Stimulated activated naive B cell treated with anti-CD40 and anti-IgM and Interleukin-4, amounts not matched to agents 10 μg/mL and 1 μg/mL and 100 μg/mL, for 72 hours (primary cell): Measurements from ENCODE around the gene PSMA2.
"Not testable (repeated sequence)": the region's sequence is repeated elsewhere in the genome, so short reads cannot be mapped to it uniquely, and the experiment has no call there.

ENCODE experiments used
- ATAC-seq, 2 donors: fragments of 150-1000 bp; cut with Tn5 transposase; replicated peaks; 2 replicates each; pipeline ENCODE4 v1.10.0; 2021; ENCODE audit warnings: moderate library complexity in 1 of 2
- DNase-seq: peaks from one replicate; pipeline ENCODE4 v3.0.0; 2021
- H3K27ac Mint-ChIP-seq: one replicate; pipeline ENCODE4 v1.8.0; 2022; ENCODE audit warnings: mild to moderate bottlenecking, mixed read lengths
- H3K27me3 Mint-ChIP-seq, 2 donors: one replicate each; pipeline ENCODE4 v1.8.0; 2022; ENCODE audit warnings: mixed read lengths in 2 of 2
- H3K36me3 Mint-ChIP-seq, 2 donors: one replicate each; pipeline ENCODE4 v1.8.0; 2022; ENCODE audit warnings: mixed read lengths in 2 of 2, mild to moderate bottlenecking in 1 of 2
- H3K4me1 Mint-ChIP-seq, 2 donors: one replicate each; pipeline ENCODE4 v1.8.0; 2022; ENCODE audit warnings: mixed read lengths in 2 of 2, mild to moderate bottlenecking in 1 of 2
- H3K4me3 Mint-ChIP-seq, 2 donors: one replicate each; pipeline ENCODE4 v1.8.0; 2022; ENCODE audit warnings: mild to moderate bottlenecking in 2 of 2, mixed read lengths in 2 of 2, moderate library complexity in 1 of 2
- H3K9me3 Mint-ChIP-seq, 2 donors: one replicate each; pipeline ENCODE4 v1.8.0; 2022; ENCODE audit warnings: mixed read lengths in 2 of 2, mild to moderate bottlenecking in 1 of 2

Gene PSMA2

GRCh38 chr7:42907316-42907715, 24.7 kb downstream of the PSMA2 start:
- Mint-ChIP-seq H3K4me3 (no peak overlapping the region), H3K27me3 (no peaks in the 10 kb centered on the region), H3K4me1 (peaks cover 12 to 35% of the 10 kb centered on the region in 2 donors), H3K9me3 (no peaks in the 10 kb centered on the region), H3K36me3 (peaks cover 3 to 13% of the 10 kb centered on the region in 2 donors), H3K27ac (no peak overlapping the region)
- DNase-seq (no peak), ATAC-seq (no peak)

- Mint-ChIP-seq H3K27ac (no peak overlapping the region), H3K4me3 (no peak overlapping the region), H3K36me3 (peaks cover 3 to 9% of the 10 kb centered on the region in 2 donors), H3K9me3 (no peaks in the 10 kb centered on the region), H3K4me1 (peaks cover 9 to 26% of the 10 kb centered on the region in 2 donors), H3K27me3 (no peaks in the 10 kb centered on the region)
- DNase-seq: no peak
- no peak for ATAC-seq
These were observed 25.8 kb downstream of the PSMA2 start for GRCh38 chr7:42906181-42906580.

DNA sequence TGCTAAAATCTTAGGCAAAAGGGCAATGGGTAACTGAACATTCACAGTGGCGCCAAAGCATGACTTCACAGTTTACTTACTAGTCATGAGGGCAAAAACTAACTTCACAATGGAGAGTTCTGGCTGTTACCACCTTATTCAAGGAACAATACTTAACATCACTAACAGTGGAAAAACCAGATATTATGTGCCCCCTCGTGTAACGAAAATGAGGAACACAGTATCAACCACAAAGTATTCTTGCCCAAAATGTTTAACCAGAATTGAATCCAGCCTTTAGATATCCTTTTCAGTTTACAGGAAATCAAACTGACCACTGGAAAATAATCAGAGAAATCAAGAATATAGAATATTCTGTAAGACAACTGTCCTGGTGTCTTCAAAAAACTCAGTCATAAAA, 29.6 kb downstream of the PSMA2 start:
- H3K36me3 Mint-ChIP-seq: no peaks in the 10 kb centered on the region
- no peak overlapping the region for H3K27ac Mint-ChIP-seq
- no peaks in the 10 kb centered on the region for H3K9me3 Mint-ChIP-seq
- DNase-seq (no peak), ATAC-seq (no peak)
- H3K4me1 Mint-ChIP-seq: peaks cover 1 to 8% of the 10 kb centered on the region in 2 donors
- no peak overlapping the region for H3K4me3 Mint-ChIP-seq
- H3K27me3 Mint-ChIP-seq: no peaks in the 10 kb centered on the region

GRCh38 chr7:42900842-42901241, 31.1 kb downstream of the PSMA2 start:
- Mint-ChIP-seq H3K36me3 (peaks cover 0 to 5% of the 10 kb centered on the region in 2 donors), H3K27me3 (peaks cover 0 to 4% of the 10 kb centered on the region in 2 donors), H3K4me1 (peaks cover 3 to 9% of the 10 kb centered on the region in 2 donors), H3K27ac (no peak overlapping the region), H3K4me3 (no peak overlapping the region), H3K9me3 (no peaks in the 10 kb centered on the region)
- DNase-seq (no peak), ATAC-seq (no peak)

GRCh38 chr7:42893346-42894240, 38.4 kb downstream of the PSMA2 start:
- Mint-ChIP-seq H3K4me1 (peaks cover 6 to 18% of the 10 kb centered on the region in 2 donors), H3K4me3 (no peak overlapping the region), H3K27me3 (peaks cover 0 to 5% of the 10 kb centered on the region in 2 donors), H3K36me3 (peaks cover 14 to 19% of the 10 kb centered on the region in 2 donors), H3K27ac (no peak overlapping the region), H3K9me3 (peaks cover 11 to 15% of the 10 kb centered on the region in 2 donors)
- DNase-seq (no peak), ATAC-seq (no peak)

DNA sequence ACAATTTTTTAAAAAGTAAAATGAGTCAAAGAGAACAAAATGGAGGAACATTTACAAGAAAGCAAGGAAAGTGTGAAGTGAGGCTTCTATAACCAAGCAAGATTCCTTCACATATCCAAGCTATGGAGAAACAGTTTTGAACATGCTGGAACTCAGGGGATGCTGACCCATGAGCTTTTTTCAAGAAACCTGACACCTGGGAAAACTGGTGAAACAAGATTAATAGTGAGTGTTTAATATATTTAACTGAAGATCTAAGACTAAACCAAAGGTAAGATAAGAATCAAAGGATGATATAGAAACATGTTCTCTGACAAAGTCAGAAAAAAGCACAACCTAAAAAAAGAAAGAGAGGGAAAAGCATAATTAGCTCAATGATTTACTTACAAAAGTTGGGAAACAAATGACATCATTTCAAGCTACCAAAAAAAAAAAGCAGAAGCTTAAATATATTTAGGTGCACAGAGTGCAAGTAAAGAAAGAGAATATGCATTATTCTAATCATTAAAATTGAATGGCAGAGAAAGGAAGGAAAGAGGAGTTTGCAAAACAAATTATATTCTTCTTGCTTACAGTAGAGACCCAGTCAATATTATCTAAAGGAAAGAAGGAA, 45.0 kb downstream of the PSMA2 start:
- H3K27ac Mint-ChIP-seq: no peak overlapping the region

DNA sequence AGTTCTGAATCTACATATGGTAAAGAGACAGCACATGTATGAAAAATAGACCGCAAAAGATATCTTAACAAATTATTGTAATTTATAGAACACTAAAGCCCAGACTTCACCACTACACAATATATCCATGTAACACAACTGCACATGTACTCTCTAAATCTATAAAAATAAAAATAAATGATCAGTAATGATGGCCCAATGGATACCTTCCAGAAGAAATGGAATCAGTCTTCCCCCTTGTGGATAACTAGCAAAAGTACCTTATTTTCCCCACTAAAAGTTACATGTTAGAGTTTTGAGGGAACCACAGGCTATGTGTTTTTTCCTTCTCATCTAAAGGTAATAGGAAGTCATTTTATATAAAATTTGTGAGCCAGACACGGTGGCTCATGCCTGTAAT, 45.8 kb downstream of the PSMA2 start:
- Mint-ChIP-seq H3K4me3 (no peak overlapping the region), H3K4me1 (peaks cover 24 to 47% of the 10 kb centered on the region in 2 donors), H3K27me3 (no peaks in the 10 kb centered on the region), H3K27ac (no peak overlapping the region), H3K36me3 (no peaks in the 10 kb centered on the region), H3K9me3 (no peaks in the 10 kb centered on the region)
- no peak for DNase-seq
- no peak for ATAC-seq

More for the DNA sequence above, 45.0 kb downstream of the PSMA2 start:
- Mint-ChIP-seq H3K36me3 (no peaks in the 10 kb centered on the region), H3K4me3 (peak overlapping the region; percentile 36 to 90), H3K4me1 (peaks cover 22 to 45% of the 10 kb centered on the region in 2 donors), H3K27me3 (no peaks in the 10 kb centered on the region), H3K9me3 (no peaks in the 10 kb centered on the region)
- no peak for ATAC-seq
- DNase-seq: no peak

DNA sequence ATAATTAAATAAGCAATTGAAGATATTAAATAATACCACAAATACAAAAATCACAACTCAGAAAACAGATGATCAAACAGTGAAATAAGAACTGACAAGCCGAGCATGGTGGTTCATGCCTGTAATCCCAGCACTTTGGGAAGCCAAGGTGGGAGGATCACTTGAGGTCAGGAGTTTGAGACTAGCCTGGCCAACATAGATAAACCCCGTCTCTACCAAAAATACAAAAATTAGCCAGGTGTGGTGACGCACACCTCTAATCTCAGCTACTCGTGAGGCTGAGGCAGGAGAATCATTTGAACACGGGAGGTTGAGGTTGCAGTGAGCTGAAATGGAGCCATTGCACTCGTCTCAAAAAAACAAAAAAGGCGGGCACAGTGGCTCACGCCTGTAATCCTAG, 46.8 kb downstream of the PSMA2 start:
- H3K27ac Mint-ChIP-seq, H3K9me3 Mint-ChIP-seq, H3K4me3 Mint-ChIP-seq, H3K27me3 Mint-ChIP-seq, ATAC-seq, H3K36me3 Mint-ChIP-seq, DNase-seq: not testable (repeated sequence)
- peaks cover 24 to 47% of the 10 kb centered on the region in 2 donors for H3K4me1 Mint-ChIP-seq

- H3K27ac Mint-ChIP-seq: no peak overlapping the region
These were observed 48.0 kb downstream of the PSMA2 start for GRCh38 chr7:42883950-42884349.

DNA sequence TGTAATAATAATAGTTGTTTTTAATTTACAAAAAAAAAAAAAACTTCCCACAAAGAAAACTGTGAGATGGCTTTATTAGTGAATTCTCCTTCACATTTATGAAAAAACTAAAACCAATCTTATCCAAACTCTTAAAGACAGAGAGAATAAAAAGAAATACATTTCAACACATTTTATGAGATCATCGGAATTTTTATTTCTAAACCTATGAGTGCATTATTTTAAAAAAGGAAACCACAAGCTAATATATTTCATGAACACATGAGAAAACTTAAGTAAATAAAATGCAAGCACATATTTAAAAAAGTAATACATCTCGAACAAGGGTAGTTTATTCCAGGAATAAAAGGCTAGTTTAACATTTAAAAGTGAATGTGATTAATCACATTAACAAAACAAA, 51.6 kb downstream of the PSMA2 start:
- Mint-ChIP-seq H3K4me1 (peaks cover 8 to 27% of the 10 kb centered on the region in 2 donors), H3K36me3 (no peaks in the 10 kb centered on the region), H3K4me3 (no peak overlapping the region), H3K9me3 (no peaks in the 10 kb centered on the region), H3K27me3 (no peaks in the 10 kb centered on the region), H3K27ac (no peak overlapping the region)
- ATAC-seq: no peak
- DNase-seq: no peak

More at GRCh38 chr7:42883950-42884349, 48.0 kb downstream of the PSMA2 start:
- DNase-seq (no peak), ATAC-seq (peak; percentile 32 to 50)
- Mint-ChIP-seq H3K4me1 (peaks cover 22 to 42% of the 10 kb centered on the region in 2 donors), H3K36me3 (no peaks in the 10 kb centered on the region), H3K4me3 (no peak overlapping the region), H3K27me3 (no peaks in the 10 kb centered on the region), H3K9me3 (no peaks in the 10 kb centered on the region)

- Mint-ChIP-seq H3K36me3 (no peaks in the 10 kb centered on the region), H3K4me3 (no peak overlapping the region), H3K27me3 (peaks cover 5 to 9% of the 10 kb centered on the region in 2 donors), H3K4me1 (peaks cover 4 to 15% of the 10 kb centered on the region in 2 donors), H3K27ac (no peak overlapping the region), H3K9me3 (no peaks in the 10 kb centered on the region)
- DNase-seq (no peak), ATAC-seq (no peak)
These were observed 53.7 kb downstream of the PSMA2 start for GRCh38 chr7:42878303-42878702.

DNA sequence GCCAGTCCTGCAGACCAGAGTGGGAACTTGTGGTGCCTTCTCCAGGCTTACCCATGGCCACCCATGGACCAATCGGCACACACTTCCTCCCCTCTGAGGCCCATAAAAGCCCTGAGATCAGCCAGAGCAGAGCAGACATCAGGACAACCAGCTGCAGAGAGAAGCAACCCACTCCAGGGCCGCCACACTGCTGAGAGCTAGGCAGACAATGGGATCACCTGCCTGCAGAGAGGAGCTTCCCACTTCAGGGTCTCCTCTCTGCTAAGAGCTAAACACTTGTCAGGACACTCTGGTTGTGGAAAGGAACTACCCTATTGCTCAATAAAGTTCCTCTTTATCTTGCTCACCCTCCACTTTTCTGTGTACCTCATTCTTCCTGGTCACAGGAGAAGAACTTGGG, 54.1 kb downstream of the PSMA2 start:
- H3K4me1 Mint-ChIP-seq: peaks cover 4 to 10% of the 10 kb centered on the region in 2 donors
- DNase-seq: no peak
- H3K27me3 Mint-ChIP-seq: peaks cover 5 to 9% of the 10 kb centered on the region in 2 donors
- no peaks in the 10 kb centered on the region for H3K36me3 Mint-ChIP-seq
- H3K27ac Mint-ChIP-seq: no peak overlapping the region
- no peak overlapping the region for H3K4me3 Mint-ChIP-seq
- no peaks in the 10 kb centered on the region for H3K9me3 Mint-ChIP-seq
- ATAC-seq: no peak

DNA sequence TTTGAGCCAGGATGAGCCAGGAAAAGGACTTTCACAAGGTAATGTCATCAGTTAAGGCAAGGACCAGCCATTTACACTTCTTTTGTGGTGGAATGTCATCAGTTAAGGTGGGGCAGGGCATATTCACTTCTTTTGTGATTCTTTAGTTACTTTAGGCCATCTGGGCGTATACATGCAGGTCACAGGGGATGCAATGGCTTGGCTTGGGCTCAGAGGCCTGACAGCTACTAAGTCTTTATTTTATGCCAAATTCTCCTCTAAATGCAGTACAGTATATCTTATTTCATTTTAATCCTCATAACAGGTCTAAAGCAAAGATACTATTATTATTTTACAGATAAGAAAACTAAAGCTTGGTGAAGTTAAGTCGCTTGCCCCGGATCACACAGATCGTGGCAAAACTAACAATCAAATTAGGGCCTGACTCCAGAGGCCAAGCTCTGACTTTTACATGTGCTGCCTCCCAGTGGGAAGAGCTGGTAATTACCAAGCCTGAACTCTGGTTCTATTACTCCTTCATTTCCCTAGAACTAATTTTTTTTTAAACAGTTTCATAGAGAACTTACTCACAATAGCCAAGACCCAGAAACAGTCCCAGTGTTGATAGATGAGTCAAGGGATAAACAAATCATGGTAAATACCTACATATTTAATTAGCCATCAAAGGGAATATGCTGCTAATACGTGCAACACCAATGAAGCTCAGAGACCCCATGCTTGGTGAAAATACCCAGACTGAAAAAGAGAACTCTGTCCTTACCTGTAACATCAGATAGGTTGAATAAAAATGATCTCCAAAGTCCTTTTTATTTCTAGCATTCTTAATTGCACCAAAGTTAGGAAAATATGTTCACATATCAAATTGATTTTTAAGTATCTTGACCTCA, 55.5 kb downstream of the PSMA2 start:
- H3K4me1 Mint-ChIP-seq: peaks cover 0 to 6% of the 10 kb centered on the region in 2 donors
- ATAC-seq (peak; percentile 80 to 83), DNase-seq (peak; percentile 45)
- no peaks in the 10 kb centered on the region for H3K9me3 Mint-ChIP-seq
- H3K27me3 Mint-ChIP-seq: peaks cover 5 to 9% of the 10 kb centered on the region in 2 donors
- H3K27ac Mint-ChIP-seq: no peak overlapping the region
- no peak overlapping the region for H3K4me3 Mint-ChIP-seq
- no peaks in the 10 kb centered on the region for H3K36me3 Mint-ChIP-seq
